HEK293 (cell line): ENCODE results near the gene RPL12.

Source experiments
- BCL11B ChIP-seq: fragments of 450-650 bp; formaldehyde crosslinking; IDR thresholded peaks from 2 replicates; pipeline ENCODE4 v1.5.1; 2016; ENCODE audit warnings: low read depth, missing biosample characterization, missing genetic modification characterization
- GLIS2 ChIP-seq: fragments of 450-650 bp; formaldehyde crosslinking; IDR thresholded peaks from 2 replicates; pipeline ENCODE4 v1.5.1; 2016; ENCODE audit warnings: missing biosample characterization, missing genetic modification characterization
- KLF1 ChIP-seq: fragments of 450-650 bp; formaldehyde crosslinking; IDR thresholded peaks from 2 replicates; pipeline ENCODE4 v1.5.1; 2016; ENCODE audit warnings: missing biosample characterization, missing genetic modification characterization
- KLF7 ChIP-seq: fragments of 450-650 bp; formaldehyde crosslinking; IDR thresholded peaks from 2 replicates; pipeline ENCODE4 v1.5.1; 2016; ENCODE audit warnings: missing biosample characterization, missing genetic modification characterization, borderline replicate concordance
- KLF9 ChIP-seq: fragments of 450-650 bp; formaldehyde crosslinking; IDR thresholded peaks from 2 replicates; pipeline ENCODE4 v1.5.1; 2016; ENCODE audit warnings: missing biosample characterization, missing genetic modification characterization, low read depth
- MEIS1 ChIP-seq: sonication (generic); formaldehyde crosslinking; IDR thresholded peaks from 2 replicates; pipeline ENCODE4 v1.8.1; 2022; ENCODE audit warnings: missing genetic modification reagents, mild to moderate bottlenecking, borderline replicate concordance
- RBAK ChIP-seq: fragments of 450-650 bp; formaldehyde crosslinking; IDR thresholded peaks from 2 replicates; pipeline ENCODE4 v1.5.1; 2016; ENCODE audit warnings: missing biosample characterization, missing genetic modification characterization
- SP2 ChIP-seq: fragments of 450-650 bp; formaldehyde crosslinking; IDR thresholded peaks from 2 replicates; pipeline ENCODE4 v1.5.1; 2016; ENCODE audit warnings: missing biosample characterization, missing genetic modification characterization
- SP3 ChIP-seq: fragments of 450-650 bp; formaldehyde crosslinking; IDR thresholded peaks from 2 replicates; pipeline ENCODE4 v1.5.1; 2016; ENCODE audit warnings: missing biosample characterization, missing genetic modification characterization
- SP7 ChIP-seq: fragments of 450-650 bp; formaldehyde crosslinking; IDR thresholded peaks from 2 replicates; pipeline ENCODE4 v1.5.1; 2016; ENCODE audit warnings: missing biosample characterization, missing genetic modification characterization
- YY2 ChIP-seq: fragments of 450-650 bp; formaldehyde crosslinking; IDR thresholded peaks from 2 replicates; pipeline ENCODE4 v1.5.1; 2016; ENCODE audit warnings: missing biosample characterization, missing genetic modification characterization
- ZBTB17 ChIP-seq: fragments of 450-650 bp; formaldehyde crosslinking; IDR thresholded peaks from 2 replicates; pipeline ENCODE4 v1.5.1; 2016; ENCODE audit warnings: missing biosample characterization, missing genetic modification characterization
- ZBTB20 ChIP-seq: fragments of 450-650 bp; formaldehyde crosslinking; IDR thresholded peaks from 2 replicates; pipeline ENCODE4 v1.5.1; 2016; ENCODE audit warnings: missing biosample characterization, missing genetic modification characterization
- ZBTB48 ChIP-seq: fragments of 450-650 bp; formaldehyde crosslinking; IDR thresholded peaks from 2 replicates; pipeline ENCODE4 v1.5.1; 2016; ENCODE audit warnings: missing biosample characterization, missing genetic modification characterization
- ZBTB8A ChIP-seq: fragments of 450-650 bp; formaldehyde crosslinking; IDR thresholded peaks from 2 replicates; pipeline ENCODE4 v1.5.1; 2016; ENCODE audit warnings: missing biosample characterization, missing genetic modification characterization
- ZNF23 ChIP-seq: fragments of 450-650 bp; formaldehyde crosslinking; IDR thresholded peaks from 2 replicates; pipeline ENCODE4 v1.5.1; 2016; ENCODE audit warnings: missing biosample characterization, missing genetic modification characterization, borderline replicate concordance
- ZNF341 ChIP-seq: fragments of 450-650 bp; formaldehyde crosslinking; IDR thresholded peaks from 2 replicates; pipeline ENCODE4; 2016; ENCODE audit warnings: low read depth, missing biosample characterization, missing genetic modification characterization
- ZNF366 ChIP-seq: fragments of 450-650 bp; formaldehyde crosslinking; conservative IDR thresholded peaks from 2 replicates; pipeline ENCODE4 v1.5.1; 2016; ENCODE audit warnings: missing biosample characterization, missing genetic modification characterization
- ZNF473 ChIP-seq: fragments of 450-650 bp; formaldehyde crosslinking; IDR thresholded peaks from 2 replicates; pipeline ENCODE4 v1.5.1; 2017; ENCODE audit warnings: missing biosample characterization, missing genetic modification characterization
- ZNF600 ChIP-seq: fragments of 450-650 bp; formaldehyde crosslinking; IDR thresholded peaks from 2 replicates; pipeline ENCODE4 v1.5.1; 2016; ENCODE audit warnings: missing biosample characterization, missing genetic modification characterization
- TF ChIP-seq, protein P1 (sequence below): fragments of 450-650 bp; formaldehyde crosslinking; IDR thresholded peaks from 2 replicates; pipeline ENCODE4 v1.5.1; 2016; ENCODE audit warnings: missing biosample characterization, missing genetic modification characterization
- TF ChIP-seq, protein P2 (sequence below): fragments of 450-650 bp; formaldehyde crosslinking; IDR thresholded peaks from 2 replicates; pipeline ENCODE4 v1.5.1; 2017; ENCODE audit warnings: missing biosample characterization, missing genetic modification characterization
- TF ChIP-seq, protein P3 (sequence below): fragments of 450-650 bp; formaldehyde crosslinking; IDR thresholded peaks from 2 replicates; pipeline ENCODE4 v1.5.1; 2016; ENCODE audit warnings: missing biosample characterization, missing genetic modification characterization
- TF ChIP-seq, protein P4 (sequence below): fragments of 450-650 bp; formaldehyde crosslinking; IDR thresholded peaks from 2 replicates; pipeline ENCODE4 v1.5.1; 2016; ENCODE audit warnings: missing biosample characterization, missing genetic modification characterization
- TF ChIP-seq, protein P5 (sequence below): fragments of 450-650 bp; formaldehyde crosslinking; IDR thresholded peaks from 2 replicates; pipeline ENCODE4 v1.5.1; 2016; ENCODE audit warnings: missing biosample characterization, missing genetic modification characterization

Gene RPL12

DNA sequence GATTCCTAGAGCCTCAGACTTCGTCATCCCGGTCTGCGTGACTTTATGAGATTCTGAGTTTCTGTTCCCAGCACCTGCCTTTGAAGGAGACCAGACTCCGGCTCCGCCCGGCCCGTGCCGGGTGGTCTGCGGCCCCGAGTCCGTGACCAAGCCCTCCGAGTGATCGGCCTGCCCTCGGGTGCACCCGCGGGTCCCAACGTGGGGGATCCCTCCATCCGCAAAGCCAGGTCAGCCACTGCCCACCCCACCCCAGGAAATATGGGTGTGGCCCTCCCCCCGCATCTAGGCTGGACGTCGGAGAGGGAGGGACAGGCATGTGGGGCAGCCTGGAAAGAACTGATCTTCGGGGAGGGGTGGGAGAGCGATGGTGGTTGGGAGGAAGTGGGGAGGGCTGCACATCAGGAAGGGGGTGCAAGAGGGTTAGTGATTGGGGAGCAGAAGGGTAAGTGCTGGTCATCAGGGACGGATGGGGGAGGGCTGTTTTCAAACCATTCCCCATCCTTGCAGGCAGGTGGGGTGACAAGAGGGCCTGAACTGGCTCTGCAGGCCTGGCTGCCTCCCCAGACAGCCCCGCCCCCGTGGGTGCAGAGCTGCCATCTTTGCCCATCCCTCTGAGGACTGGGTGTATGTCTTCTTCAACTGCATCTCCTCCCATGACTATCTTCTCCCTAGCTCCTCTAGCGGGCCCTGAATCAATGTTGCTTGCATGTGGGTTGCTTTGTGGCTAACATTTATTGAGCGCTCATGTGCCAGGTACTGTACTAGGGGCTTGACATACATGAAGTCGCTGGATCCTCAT, 851 bp upstream of the RPL12 start (continued):
- TF ChIP-seq, protein P1, sequence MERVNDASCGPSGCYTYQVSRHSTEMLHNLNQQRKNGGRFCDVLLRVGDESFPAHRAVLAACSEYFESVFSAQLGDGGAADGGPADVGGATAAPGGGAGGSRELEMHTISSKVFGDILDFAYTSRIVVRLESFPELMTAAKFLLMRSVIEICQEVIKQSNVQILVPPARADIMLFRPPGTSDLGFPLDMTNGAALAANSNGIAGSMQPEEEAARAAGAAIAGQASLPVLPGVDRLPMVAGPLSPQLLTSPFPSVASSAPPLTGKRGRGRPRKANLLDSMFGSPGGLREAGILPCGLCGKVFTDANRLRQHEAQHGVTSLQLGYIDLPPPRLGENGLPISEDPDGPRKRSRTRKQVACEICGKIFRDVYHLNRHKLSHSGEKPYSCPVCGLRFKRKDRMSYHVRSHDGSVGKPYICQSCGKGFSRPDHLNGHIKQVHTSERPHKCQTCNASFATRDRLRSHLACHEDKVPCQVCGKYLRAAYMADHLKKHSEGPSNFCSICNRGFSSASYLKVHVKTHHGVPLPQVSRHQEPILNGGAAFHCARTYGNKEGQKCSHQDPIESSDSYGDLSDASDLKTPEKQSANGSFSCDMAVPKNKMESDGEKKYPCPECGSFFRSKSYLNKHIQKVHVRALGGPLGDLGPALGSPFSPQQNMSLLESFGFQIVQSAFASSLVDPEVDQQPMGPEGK (tag by site-specific recombination): peak; percentile 79
- TF ChIP-seq RBAK (tag by site-specific recombination): no peak
- TF ChIP-seq ZNF341 (tag by site-specific recombination): peak; percentile 76
- TF ChIP-seq KLF1: peak; percentile 75
- TF ChIP-seq, protein P2, sequence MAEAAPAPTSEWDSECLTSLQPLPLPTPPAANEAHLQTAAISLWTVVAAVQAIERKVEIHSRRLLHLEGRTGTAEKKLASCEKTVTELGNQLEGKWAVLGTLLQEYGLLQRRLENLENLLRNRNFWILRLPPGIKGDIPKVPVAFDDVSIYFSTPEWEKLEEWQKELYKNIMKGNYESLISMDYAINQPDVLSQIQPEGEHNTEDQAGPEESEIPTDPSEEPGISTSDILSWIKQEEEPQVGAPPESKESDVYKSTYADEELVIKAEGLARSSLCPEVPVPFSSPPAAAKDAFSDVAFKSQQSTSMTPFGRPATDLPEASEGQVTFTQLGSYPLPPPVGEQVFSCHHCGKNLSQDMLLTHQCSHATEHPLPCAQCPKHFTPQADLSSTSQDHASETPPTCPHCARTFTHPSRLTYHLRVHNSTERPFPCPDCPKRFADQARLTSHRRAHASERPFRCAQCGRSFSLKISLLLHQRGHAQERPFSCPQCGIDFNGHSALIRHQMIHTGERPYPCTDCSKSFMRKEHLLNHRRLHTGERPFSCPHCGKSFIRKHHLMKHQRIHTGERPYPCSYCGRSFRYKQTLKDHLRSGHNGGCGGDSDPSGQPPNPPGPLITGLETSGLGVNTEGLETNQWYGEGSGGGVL (tag by site-specific recombination): peak; percentile 94
- TF ChIP-seq YY2 (tag by site-specific recombination): peak; percentile 66
- peak; percentile 85 for TF ChIP-seq KLF7
- no peak for TF ChIP-seq MEIS1 (CRISPR knock-in tag)
- no peak for TF ChIP-seq ZNF23
- peak; percentile 86 for TF ChIP-seq SP2
- TF ChIP-seq ZNF600 (tag by site-specific recombination): 0 out of 2 replicates have a peak, but pooled peaks have one; percentile 32
- TF ChIP-seq SP3 (tag by site-specific recombination): peak; percentile 87
- TF ChIP-seq, protein P3, sequence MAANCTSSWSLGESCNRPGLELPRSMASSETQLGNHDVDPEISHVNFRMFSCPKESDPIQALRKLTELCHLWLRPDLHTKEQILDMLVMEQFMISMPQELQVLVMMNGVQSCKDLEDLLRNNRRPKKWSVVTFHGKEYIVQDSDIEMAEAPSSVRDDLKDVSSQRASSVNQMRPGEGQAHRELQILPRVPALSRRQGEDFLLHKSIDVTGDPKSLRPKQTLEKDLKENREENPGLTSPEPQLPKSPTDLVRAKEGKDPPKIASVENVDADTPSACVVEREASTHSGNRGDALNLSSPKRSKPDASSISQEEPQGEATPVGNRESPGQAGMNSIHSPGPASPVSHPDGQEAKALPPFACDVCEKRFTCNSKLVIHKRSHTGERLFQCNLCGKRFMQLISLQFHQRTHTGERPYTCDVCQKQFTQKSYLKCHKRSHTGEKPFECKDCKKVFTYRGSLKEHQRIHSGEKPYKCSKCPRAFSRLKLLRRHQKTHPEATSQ (tag by site-specific recombination): 0 out of 2 replicates have a peak, but pooled peaks have one; percentile 28
- TF ChIP-seq, protein P4, sequence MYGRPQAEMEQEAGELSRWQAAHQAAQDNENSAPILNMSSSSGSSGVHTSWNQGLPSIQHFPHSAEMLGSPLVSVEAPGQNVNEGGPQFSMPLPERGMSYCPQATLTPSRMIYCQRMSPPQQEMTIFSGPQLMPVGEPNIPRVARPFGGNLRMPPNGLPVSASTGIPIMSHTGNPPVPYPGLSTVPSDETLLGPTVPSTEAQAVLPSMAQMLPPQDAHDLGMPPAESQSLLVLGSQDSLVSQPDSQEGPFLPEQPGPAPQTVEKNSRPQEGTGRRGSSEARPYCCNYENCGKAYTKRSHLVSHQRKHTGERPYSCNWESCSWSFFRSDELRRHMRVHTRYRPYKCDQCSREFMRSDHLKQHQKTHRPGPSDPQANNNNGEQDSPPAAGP: peak; percentile 51
- peak; percentile 78 for TF ChIP-seq GLIS2 (tag by site-specific recombination)
- peak; percentile 67 for TF ChIP-seq ZNF366
- no peak for TF ChIP-seq ZNF473 (tag by site-specific recombination)
- TF ChIP-seq, protein P5, sequence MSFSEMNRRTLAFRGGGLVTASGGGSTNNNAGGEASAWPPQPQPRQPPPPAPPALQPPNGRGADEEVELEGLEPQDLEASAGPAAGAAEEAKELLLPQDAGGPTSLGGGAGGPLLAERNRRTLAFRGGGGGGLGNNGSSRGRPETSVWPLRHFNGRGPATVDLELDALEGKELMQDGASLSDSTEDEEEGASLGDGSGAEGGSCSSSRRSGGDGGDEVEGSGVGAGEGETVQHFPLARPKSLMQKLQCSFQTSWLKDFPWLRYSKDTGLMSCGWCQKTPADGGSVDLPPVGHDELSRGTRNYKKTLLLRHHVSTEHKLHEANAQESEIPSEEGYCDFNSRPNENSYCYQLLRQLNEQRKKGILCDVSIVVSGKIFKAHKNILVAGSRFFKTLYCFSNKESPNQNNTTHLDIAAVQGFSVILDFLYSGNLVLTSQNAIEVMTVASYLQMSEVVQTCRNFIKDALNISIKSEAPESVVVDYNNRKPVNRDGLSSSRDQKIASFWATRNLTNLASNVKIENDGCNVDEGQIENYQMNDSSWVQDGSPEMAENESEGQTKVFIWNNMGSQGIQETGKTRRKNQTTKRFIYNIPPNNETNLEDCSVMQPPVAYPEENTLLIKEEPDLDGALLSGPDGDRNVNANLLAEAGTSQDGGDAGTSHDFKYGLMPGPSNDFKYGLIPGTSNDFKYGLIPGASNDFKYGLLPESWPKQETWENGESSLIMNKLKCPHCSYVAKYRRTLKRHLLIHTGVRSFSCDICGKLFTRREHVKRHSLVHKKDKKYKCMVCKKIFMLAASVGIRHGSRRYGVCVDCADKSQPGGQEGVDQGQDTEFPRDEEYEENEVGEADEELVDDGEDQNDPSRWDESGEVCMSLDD (tag by site-specific recombination): peak; percentile 73
- TF ChIP-seq KLF9 (tag by site-specific recombination): peak; percentile 73
- peak; percentile 35; the same call in 1 of the 2 replicates for TF ChIP-seq ZBTB48 (tag by site-specific recombination)
- peak; percentile 86 for TF ChIP-seq ZBTB17
- TF ChIP-seq ZBTB20 (tag by site-specific recombination): peak; percentile 52; the same call in 1 of the 2 replicates
- TF ChIP-seq SP7 (tag by site-specific recombination): 0 out of 2 replicates have a peak, but pooled peaks have one; percentile 31
- TF ChIP-seq BCL11B (tag by site-specific recombination): 0 out of 2 replicates have a peak, but pooled peaks have one; percentile 29
- TF ChIP-seq ZBTB8A: no peak
